H1 (cell line): ENCODE results near the gene PHLDA3. TPM values are rescaled to one million over a fixed set of nuclear protein-coding genes. Genes with fewer than 3 reads are reported as not detected.

ENCODE experiments used
- CTCF ChIA-PET: fragments of 300-600 bp; sonication (Branson Sonifier 250); formaldehyde crosslinking; loops from one replicate; lab custom pipeline; 2021; ENCODE audit not compliant: partially characterized antibody; lab: Charles Lee
- POLR2A ChIA-PET: fragments of 300-600 bp; sonication (Branson Sonifier 250); formaldehyde crosslinking; loops from one replicate; lab custom pipeline; 2021; ENCODE audit warnings: inconsistent platforms; ENCODE audit not compliant: partially characterized antibody; lab: Charles Lee
- DNase-seq, 2 experiments: peaks; one replicate each; pipeline versions ENCODE4 v3.0.0 to v3.0.0-alpha.2; 2010 to 2022; ENCODE audit warnings: low spot score in 2 of 2, low read depth in 1 of 2, mixed read lengths in 1 of 2
- FAIRE-seq: peaks from 2 replicates; lab custom pipeline; 2011; peaks lifted over from hg19 to GRCh38; lab: Jason Lieb, UNC
- H2AFZ ChIP-seq: 2 replicates; pipeline ENCODE4 v1.8.1; 2012; ENCODE audit warnings: low read length, inconsistent platforms
- H2AK5ac ChIP-seq: 2 replicates; pipeline ENCODE4 v1.6.1; 2013; ENCODE audit warnings: low read depth, low read length
- H2BK120ac ChIP-seq: replicated peaks from 2 replicates; pipeline ENCODE3; 2013; ENCODE audit warnings: low read depth, low read length, inconsistent platforms
- H2BK12ac ChIP-seq: 2 replicates; pipeline ENCODE4 v1.6.1; 2013; ENCODE audit warnings: low read depth, low read length
- H2BK15ac ChIP-seq: 2 replicates; pipeline ENCODE4 v1.6.1; 2013; ENCODE audit warnings: low read length
- H2BK20ac ChIP-seq: 2 replicates; pipeline ENCODE4 v1.6.1; 2013; ENCODE audit warnings: low read length
- H2BK5ac ChIP-seq: 2 replicates; pipeline ENCODE4 v1.6.1; 2013; ENCODE audit warnings: low read depth, low read length
- H3K14ac ChIP-seq: 2 replicates; pipeline ENCODE4 v1.6.1; 2013; ENCODE audit warnings: inconsistent platforms; ENCODE audit not compliant: insufficient read length
- H3K18ac ChIP-seq: 2 replicates; pipeline ENCODE4 v1.6.1; 2013; ENCODE audit warnings: low read length; ENCODE audit errors: extremely low read depth
- H3K23ac ChIP-seq: 2 replicates; pipeline ENCODE4 v1.6.1; 2013; ENCODE audit warnings: inconsistent platforms; ENCODE audit not compliant: insufficient read length
- H3K23me2 ChIP-seq: 2 replicates; pipeline ENCODE4 v1.6.1; 2013; ENCODE audit warnings: low read depth, low read length
- H3K27ac ChIP-seq: 2 replicates; pipeline ENCODE4 v1.6.1; 2011; ENCODE audit warnings: low read depth, low read length, inconsistent platforms
- H3K27me3 ChIP-seq, 4 experiments: replicated peaks in 1 of 4; 1 replicate in 1 of 4; 2 replicates in 3 of 4; pipeline versions ENCODE4 v1.6.1 to v1.8.1; 2011 to 2013; ENCODE audit warnings: low read length in 3 of 4, mild to moderate bottlenecking in 3 of 4, inconsistent platforms in 2 of 4, mixed read lengths in 2 of 4, moderate library complexity in 1 of 4; ENCODE audit not compliant: control insufficient read depth in 3 of 4, insufficient read depth in 3 of 4; ENCODE audit errors: extremely low read depth in 1 of 4
- H3K36me3 ChIP-seq, 4 experiments: 2 replicates each; pipeline versions ENCODE4 v1.6.1 to v1.8.1; 2011 to 2013; ENCODE audit warnings: mild to moderate bottlenecking in 4 of 4, low read length in 3 of 4, moderate library complexity in 2 of 4, control low read depth in 1 of 4, inconsistent platforms in 1 of 4; ENCODE audit not compliant: insufficient read depth in 4 of 4, control insufficient read depth in 2 of 4
- H3K4ac ChIP-seq: replicated peaks from 2 replicates; pipeline ENCODE3; 2013; ENCODE audit warnings: low read length, low read depth, mixed read lengths, inconsistent platforms; ENCODE audit not compliant: insufficient read length
- H3K4me1 ChIP-seq, 4 experiments: replicated peaks in 1 of 4; 1 replicate in 1 of 4; 2 replicates in 3 of 4; pipeline versions ENCODE4 v1.6.1 to v1.8.1; 2011 to 2013; ENCODE audit warnings: low read length in 3 of 4, inconsistent platforms in 2 of 4, mixed read lengths in 1 of 4; ENCODE audit not compliant: insufficient read depth in 4 of 4, control insufficient read depth in 3 of 4
- H3K4me2 ChIP-seq, 2 experiments: 2 replicates each; pipeline versions ENCODE4 v1.6.1 to v1.8.1; 2011 to 2013; ENCODE audit warnings: low read depth in 2 of 2, low read length in 2 of 2, control low read depth in 1 of 2, inconsistent platforms in 1 of 2, mild to moderate bottlenecking in 1 of 2; ENCODE audit not compliant: insufficient read depth in 1 of 2
- H3K4me3 ChIP-seq, 4 experiments: fragments of 200-600, 300-600 bp in 1 of 4; sonication (generic), shearing (Covaris generic), sonication (Bioruptor Twin) in 1 of 4; 2 replicates each; pipeline versions ENCODE4 v1.5.1 to v1.8.1; 2011 to 2016; ENCODE audit warnings: low read length in 4 of 4, low read depth in 3 of 4, control low read depth in 2 of 4, inconsistent platforms in 2 of 4, mild to moderate bottlenecking in 2 of 4, mixed read lengths in 1 of 4, moderate library complexity in 1 of 4; ENCODE audit not compliant: insufficient read depth in 2 of 4; ENCODE audit errors: extremely low read depth in 1 of 4
- H3K56ac ChIP-seq: replicated peaks from 2 replicates; pipeline ENCODE3; 2013; ENCODE audit warnings: low read depth, mild to moderate bottlenecking, mixed read lengths, low read length, inconsistent platforms; ENCODE audit not compliant: insufficient read length
- H3K79me1 ChIP-seq: 2 replicates; pipeline ENCODE4 v1.6.1; 2013; ENCODE audit warnings: low read depth, low read length, control low read depth
- H3K79me2 ChIP-seq, 2 experiments: 2 replicates each; pipeline versions ENCODE4 v1.6.1 to v1.8.1; 2012 to 2013; ENCODE audit warnings: low read length in 2 of 2, mild to moderate bottlenecking in 2 of 2, inconsistent platforms in 1 of 2; ENCODE audit not compliant: insufficient read depth in 2 of 2, control insufficient read depth in 1 of 2
- H3K9ac ChIP-seq, 4 experiments: replicated peaks in 1 of 4; 1 replicate in 1 of 4; 2 replicates in 3 of 4; pipeline versions ENCODE4 v1.6.1 to v1.8.1; 2011 to 2013; ENCODE audit warnings: low read depth in 3 of 4, low read length in 3 of 4, control low read depth in 2 of 4, mild to moderate bottlenecking in 2 of 4, moderate library complexity in 2 of 4, inconsistent platforms in 1 of 4; ENCODE audit errors: extremely low read depth in 1 of 4
- H3K9me3 ChIP-seq, 2 experiments: 2 replicates each; pipeline versions ENCODE4 v1.6.1 to v1.8.1; 2012 to 2013; ENCODE audit warnings: mild to moderate bottlenecking in 2 of 2, moderate library complexity in 2 of 2, control low read depth in 1 of 2, inconsistent platforms in 1 of 2, low read depth in 1 of 2, low read length in 1 of 2, mixed read lengths in 1 of 2; ENCODE audit not compliant: insufficient read depth in 2 of 2
- H4K20me1 ChIP-seq, 2 experiments: replicated peaks in 1 of 2; 2 replicates each; pipeline versions ENCODE3 to v1.8.1; 2011 to 2013; ENCODE audit warnings: inconsistent platforms in 2 of 2, low read length in 2 of 2, mild to moderate bottlenecking in 1 of 2; ENCODE audit not compliant: insufficient read depth in 2 of 2, control insufficient read depth in 1 of 2
- H4K5ac ChIP-seq: 2 replicates; pipeline ENCODE4 v1.6.1; 2013; ENCODE audit warnings: low read length, low read depth, mixed read lengths, inconsistent platforms; ENCODE audit not compliant: insufficient read length
- H4K8ac ChIP-seq: 2 replicates; pipeline ENCODE4 v1.8.0; 2013; ENCODE audit warnings: mild to moderate bottlenecking, moderate library complexity, low read length, inconsistent platforms; ENCODE audit not compliant: insufficient read depth; ENCODE audit errors: extremely low read depth
- H4K91ac ChIP-seq: replicated peaks from 2 replicates; pipeline ENCODE3; 2013; ENCODE audit warnings: low read length, mixed read lengths, inconsistent platforms; ENCODE audit not compliant: insufficient read length
- ASH2L ChIP-seq: fragments of 200-600, 300-600 bp; sonication (generic); IDR thresholded peaks from one replicate; pipeline ENCODE4 v1.7.1; 2017; ENCODE audit warnings: low read length
- ATF3 ChIP-seq: IDR thresholded peaks from 2 replicates; pipeline ENCODE4 v1.6.1; 2011; ENCODE audit warnings: low read depth, mild to moderate bottlenecking, low read length; ENCODE audit not compliant: insufficient read depth
- CBX8 ChIP-seq: fragments of 300-800, 300-1000 bp; sonication (generic); IDR thresholded peaks from 2 replicates; pipeline ENCODE4 v1.7.1; 2016; ENCODE audit warnings: low read depth, low read length, borderline replicate concordance
- CEBPB ChIP-seq: IDR thresholded peaks from 2 replicates; pipeline ENCODE4 v1.6.1; 2012; ENCODE audit warnings: low read depth, low read length
- CTBP2 ChIP-seq: IDR thresholded peaks from 2 replicates; pipeline ENCODE4 v1.7.0; 2011; ENCODE audit warnings: borderline replicate concordance, mild to moderate bottlenecking, moderate library complexity, mixed read lengths, low read length; ENCODE audit not compliant: insufficient read depth, insufficient read length
- FOSL1 ChIP-seq: IDR thresholded peaks from 2 replicates; pipeline ENCODE4 v1.6.1; 2011; ENCODE audit warnings: mild to moderate bottlenecking, low read depth, low read length, moderate library complexity; ENCODE audit not compliant: insufficient read depth
- GABPA ChIP-seq: IDR thresholded peaks from 2 replicates; pipeline ENCODE4 v1.6.1; 2011; ENCODE audit warnings: mild to moderate bottlenecking, low read length, moderate library complexity, borderline replicate concordance; ENCODE audit not compliant: insufficient read depth
- HDAC2 ChIP-seq, 2 experiments: fragments of 300-600 bp in 1 of 2; sonication (generic) in 1 of 2; IDR thresholded peaks; 2 replicates each; pipeline ENCODE4 v1.6.1; 2011 to 2012; ENCODE audit warnings: low read depth in 2 of 2, low read length in 2 of 2, mild to moderate bottlenecking in 2 of 2, moderate library complexity in 2 of 2, borderline replicate concordance in 1 of 2, inconsistent platforms in 1 of 2
- JUN ChIP-seq: IDR thresholded peaks from 2 replicates; pipeline ENCODE4 v1.6.1; 2011; ENCODE audit warnings: low read depth, mild to moderate bottlenecking, improper control_type of control experiment, low read length
- MAFK ChIP-seq: IDR thresholded peaks from 2 replicates; pipeline ENCODE4 v1.6.1; 2012; ENCODE audit warnings: low read depth, mild to moderate bottlenecking, improper control_type of control experiment, low read length
- NANOG ChIP-seq: IDR thresholded peaks from 2 replicates; pipeline ENCODE4 v1.6.1; 2011; ENCODE audit warnings: low read length, low read depth, mild to moderate bottlenecking, inconsistent platforms; ENCODE audit not compliant: insufficient read depth, poor library complexity, severe bottlenecking
- POLR2A ChIP-seq, 2 experiments: IDR thresholded peaks; 1 replicate in 1 of 2; 2 replicates in 1 of 2; pipeline ENCODE4 v1.6.1; 2011; ENCODE audit warnings: low read depth in 2 of 2, low read length in 2 of 2, mild to moderate bottlenecking in 2 of 2; ENCODE audit errors: control extremely low read depth in 1 of 2
- SIX5 ChIP-seq: IDR thresholded peaks from 2 replicates; pipeline ENCODE4 v1.6.1; 2011; ENCODE audit warnings: mild to moderate bottlenecking, low read depth, low read length
- SP2 ChIP-seq: IDR thresholded peaks from 2 replicates; pipeline ENCODE4 v1.6.1; 2012; ENCODE audit warnings: mild to moderate bottlenecking, low read length, inconsistent platforms
- WGBS, 2 experiments: shearing (Covaris generic) in 1 of 2; methylation state at CpG; one replicate each; pipeline versions ENCODE4 v1.1.6 to v1.1.7; 2013 to 2015; ENCODE audit warnings: low lambda C conversion rate in 2 of 2, mixed read lengths in 2 of 2, inconsistent platforms in 1 of 2, low coverage in 1 of 2, missing lambda C conversion rate in 1 of 2; ENCODE audit not compliant: insufficient replicate concordance in 2 of 2, insufficient coverage in 1 of 2, insufficient read length in 1 of 2; ENCODE audit errors: extremely low coverage in 1 of 2, missing lambda C conversion rate in 1 of 2; 5-methylcytosine and 5-hydroxymethylcytosine counted together
- polyA plus RNA-seq, 7 experiments: library from polyadenylated mRNA; depleted of rRNA in 3 of 7; stranded (reverse) in 5 of 7; unstranded in 2 of 7; fragments of >200 nt in 5 of 7; fragments of 200-250 nt in 2 of 7; gene quantifications; 1 replicate in 5 of 7; 2 replicates in 1 of 7; 4 replicates in 1 of 7; pipeline versions ENCODE4 v1.2.1 to v1.2.3, GENCODE V29; 2011 to 2013; ENCODE audit warnings: missing spikeins in 2 of 7, mixed read lengths in 2 of 7
- total RNA-seq: library from RNA; stranded (reverse); fragmentation: NEBNext Ultra II Directional; extraction: Animal tissue kit (Norgen Biotek cat#: 25700); gene quantifications from 2 replicates; pipeline ENCODE4 v1.2.1, GENCODE V29; 2021

Gene PHLDA3
- total and polyA plus RNA-seq, 2 of the 8 experiments (the other 6 are each of a cell fraction or from before 2014, with no cell fraction given), result 25.5 to 27.5 TPM

GRCh38 chr1:201496296-201496690 is 27.3 kb upstream of the PHLDA3 start:
- Histone ChIP-seq H2AFZ (no peak overlapping the region), H3K4ac (no peak overlapping the region), H2BK20ac (no peak overlapping the region), H2BK5ac (no peak overlapping the region), H4K5ac (no peak overlapping the region), H3K23ac (no peak overlapping the region), H3K18ac (no peak overlapping the region), H3K27ac (no peak overlapping the region), H3K4me2 (no peak overlapping the region), H3K4me1 (peaks cover 6 to 13% (median 9%) of the 10 kb centered on the region in 4 experiments), H3K79me2 (no peaks in the 10 kb centered on the region), H2BK12ac (no peak overlapping the region), H3K79me1 (no peaks in the 10 kb centered on the region), H3K36me3 (no peaks in the 10 kb centered on the region), H2AK5ac (no peak overlapping the region), H3K56ac (no peak overlapping the region), H3K9ac (no peak overlapping the region), H4K91ac (no peak overlapping the region), H2BK15ac (no peak overlapping the region), H3K27me3 (no peaks in the 10 kb centered on the region), H3K14ac (no peak overlapping the region), H4K8ac (no peak overlapping the region), H3K9me3 (no peaks in the 10 kb centered on the region), H3K23me2 (no peaks in the 10 kb centered on the region; the same call in 1 of the 2 replicates), H2BK120ac (no peak overlapping the region), H3K4me3 (no peak overlapping the region), H4K20me1 (no peaks in the 10 kb centered on the region)
- 88% methylated on average over 8 of the region's 8 CpGs; no CpG with 5 or more reads in 1 of the 2 experiments for WGBS, 2 experiments
- FAIRE-seq (no peak), DNase-seq (no peak)
- ChIA-PET POLR2A (interaction anchor here (1.0 to 1.6 kb wide), 3 partner anchors 9 to 15 kb away, joined by 3 to 4 read pairs (median 3); no protein-coding TSS in a partner anchor), CTCF (interaction anchor here (1.1 to 27.5 kb wide), 9 partner anchors 7 to 297 kb away, joined by 3 to 929 read pairs (median 5); partner anchors contain the start of gene NAV1)
- TF ChIP-seq ATF3 (no peak), CTBP2 (no peak), SP2 (no peak), JUN (no peak), CEBPB (no peak), HDAC2 (IDR thresholded peaks at IDR 0.05; ENCODE audit: borderline replicate concordance in 1 of 2, low read depth in 2 of 2, low read length in 2 of 2) (no peak), FOSL1 (no peak), CBX8 (no peak), POLR2A (IDR thresholded peaks at IDR 0.05; ENCODE audit: control extremely low read depth in 1 of 2, low read depth in 2 of 2, low read length in 2 of 2) (no peak), SIX5 (no peak), NANOG (no peak), MAFK (no peak), GABPA (no peak), ASH2L (no peak)
